Loucy (cell line): ENCODE results near the gene TNPO3.

Source experiments
- CTCF ChIP-seq: fragments of 200-600 bp; sonication (generic); conservative IDR thresholded peaks from 2 replicates; pipeline ENCODE4 v1.5.1; 2014; ENCODE audit warnings: mild to moderate bottlenecking, antibody characterized with exemption, low read length
- EZH2phosphoT487 ChIP-seq: fragments of 200-600 bp; IDR thresholded peaks from 2 replicates; pipeline ENCODE4 v1.6.1; 2018; ENCODE audit warnings: antibody characterized with exemption, mild to moderate bottlenecking, moderate library complexity, borderline replicate concordance

GRCh38 chr7:129089521-129090212, 34.8 kb upstream of the TNPO3 start:
- no peak for TF ChIP-seq EZH2phosphoT487
- TF ChIP-seq CTCF, result no peak
